HepG2 (cell line): Measurements from ENCODE around the gene C11orf54. TPM values are rescaled to one million over a fixed set of nuclear protein-coding genes. Genes with fewer than 3 reads are reported as not detected.

Source experiments
- ATM ChIP-seq: fragments of 450-650 bp; IDR thresholded peaks from 2 replicates; pipeline ENCODE4 v1.7.1; 2017; ENCODE audit warnings: mild to moderate bottlenecking, borderline replicate concordance
- CHD2 ChIP-seq: IDR thresholded peaks from 2 replicates; pipeline ENCODE4 v1.6.1; 2011; ENCODE audit warnings: low read depth, low read length, improper control_type of control experiment
- GPBP1L1 ChIP-seq: sonication (generic); formaldehyde crosslinking; IDR thresholded peaks from 2 replicates; pipeline ENCODE4 v1.5.0; 2020; ENCODE audit warnings: mild to moderate bottlenecking, missing genetic modification reagents
- HNF1A ChIP-seq, 2 experiments: sonication (generic) in 1 of 2; formaldehyde crosslinking in 1 of 2; IDR thresholded peaks; 2 replicates each; pipeline versions ENCODE4 v1.4.0 to v1.6.1; 2016 to 2020; ENCODE audit warnings: borderline replicate concordance in 1 of 2, low read depth in 1 of 2, mild to moderate bottlenecking in 1 of 2, missing genetic modification reagents in 1 of 2
- IRF1 ChIP-seq: sonication (generic); formaldehyde crosslinking; IDR thresholded peaks from 2 replicates; pipeline ENCODE4 v1.4.0; 2020; ENCODE audit warnings: low read depth, mild to moderate bottlenecking, missing genetic modification reagents
- JUN ChIP-seq: sonication (generic); formaldehyde crosslinking; IDR thresholded peaks from 2 replicates; pipeline ENCODE4 v1.4.0; 2020; ENCODE audit warnings: mild to moderate bottlenecking, missing genetic modification reagents
- KDM2A ChIP-seq: sonication (generic); formaldehyde crosslinking; IDR thresholded peaks from 2 replicates; pipeline ENCODE4 v1.4.0; 2020; ENCODE audit warnings: low read depth, missing genetic modification reagents, borderline replicate concordance
- KMT2A ChIP-seq: sonication (generic); formaldehyde crosslinking; IDR thresholded peaks from 2 replicates; pipeline ENCODE4 v1.4.0; 2020; ENCODE audit warnings: missing genetic modification reagents
- MLXIP ChIP-seq: sonication (generic); formaldehyde crosslinking; IDR thresholded peaks from 2 replicates; pipeline ENCODE4 v1.9.0; 2021; ENCODE audit warnings: missing genetic modification reagents, borderline replicate concordance
- NFE2 ChIP-seq: sonication (generic); formaldehyde crosslinking; IDR thresholded peaks from 2 replicates; pipeline ENCODE4 v1.4.0; 2020; ENCODE audit warnings: missing genetic modification reagents
- NONO ChIP-seq, 2 experiments: fragments of 450-650 bp in 1 of 2; sonication (generic) in 1 of 2; formaldehyde crosslinking in 1 of 2; IDR thresholded peaks in 1 of 2; conservative IDR thresholded peaks in 1 of 2; 2 replicates each; pipeline versions ENCODE4 v1.6.1 to v1.8.0; 2017 to 2022; ENCODE audit warnings: mild to moderate bottlenecking in 1 of 2, missing genetic modification reagents in 1 of 2, moderate library complexity in 1 of 2
- ZFP41 ChIP-seq: sonication (generic); formaldehyde crosslinking; IDR thresholded peaks from 2 replicates; pipeline ENCODE4 v1.4.0; 2020; ENCODE audit warnings: mild to moderate bottlenecking, missing genetic modification reagents, borderline replicate concordance
- ZNF20 ChIP-seq: sonication (generic); formaldehyde crosslinking; IDR thresholded peaks from 2 replicates; pipeline ENCODE4 v1.4.0; 2020; ENCODE audit warnings: mild to moderate bottlenecking, moderate library complexity, missing genetic modification reagents
- ZNF337 ChIP-seq: sonication (generic); formaldehyde crosslinking; IDR thresholded peaks from 2 replicates; pipeline ENCODE4 v1.5.1; 2020; ENCODE audit warnings: missing genetic modification reagents, low read depth, mild to moderate bottlenecking, borderline replicate concordance
- ZNF570 ChIP-seq: sonication (generic); formaldehyde crosslinking; IDR thresholded peaks from 2 replicates; pipeline ENCODE4 v1.4.0; 2020; ENCODE audit warnings: mild to moderate bottlenecking, missing genetic modification reagents, borderline replicate concordance
- polyA plus RNA-seq, 8 experiments: library from polyadenylated mRNA; depleted of rRNA in 3 of 8; stranded (reverse) in 7 of 8; unstranded in 1 of 8; fragments of >200 nt; fragmentation: Illumina TruSeq in 4 of 8; extraction: Trizol in 4 of 8; gene quantifications; 2 replicates each; pipeline versions ENCODE4 v1.2.1 to v1.2.3, GENCODE V29; 2011 to 2016; ENCODE audit warnings: low read depth in 4 of 8, missing spikeins in 1 of 8, mixed read lengths in 1 of 8; ENCODE audit not compliant: insufficient read depth in 1 of 8
- total RNA-seq, 5 experiments: library from RNA; depleted of rRNA; stranded (reverse); fragments of >200 nt; fragmentation: Illumina TruSeq; extraction: Trizol; gene quantifications; 2 replicates each; pipeline ENCODE4 v1.2.3, GENCODE V29; 2016; ENCODE audit warnings: low read depth in 1 of 5
- TF ChIP-seq, protein P1 (sequence below): sonication (generic); formaldehyde crosslinking; IDR thresholded peaks from 2 replicates; pipeline ENCODE4 v1.5.1; 2020; ENCODE audit warnings: missing genetic modification reagents, mild to moderate bottlenecking, borderline replicate concordance

Gene C11orf54
- total and polyA plus RNA-seq, 2 of the 13 experiments (the other 11 are each of a cell fraction or from before 2014, with no cell fraction given), result 42.7 to 50.1 TPM

GRCh38 chr11:93784145-93784934, 42.9 kb downstream of the C11orf54 start, which contains the start of gene MED17 (continued):
- TF ChIP-seq ZNF570, result no peak
- TF ChIP-seq JUN (CRISPR knock-in tag), result no peak
- TF ChIP-seq IRF1 (CRISPR knock-in tag), result 0 out of 2 replicates have a peak, but pooled peaks have one; percentile 36
- no peak for TF ChIP-seq NFE2 (CRISPR knock-in tag)
- TF ChIP-seq ZNF20 (CRISPR knock-in tag), result no peak
- no peak for TF ChIP-seq ZNF337 (CRISPR knock-in tag)
- TF ChIP-seq, protein P1, sequence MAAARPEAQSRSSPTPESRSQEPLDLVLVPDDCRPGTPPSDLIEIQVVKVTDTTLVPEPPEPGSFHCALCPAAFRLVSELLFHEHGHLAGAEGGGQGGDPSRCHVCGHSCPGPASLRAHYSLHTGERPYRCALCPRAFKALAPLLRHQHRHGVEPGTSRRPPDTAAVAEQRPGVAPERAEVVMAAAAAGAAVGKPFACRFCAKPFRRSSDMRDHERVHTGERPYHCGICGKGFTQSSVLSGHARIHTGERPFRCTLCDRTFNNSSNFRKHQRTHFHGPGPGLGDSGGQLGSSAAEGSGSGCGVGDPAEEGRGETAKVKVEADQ, result no peak; the same call in 1 of the 2 replicates
- TF ChIP-seq KDM2A (CRISPR knock-in tag), result no peak; the same call in 1 of the 2 replicates
- TF ChIP-seq KMT2A (CRISPR knock-in tag), result peak; percentile 54
- TF ChIP-seq ATM, result no peak
- no peak for TF ChIP-seq GPBP1L1 (CRISPR knock-in tag)
- TF ChIP-seq MLXIP (CRISPR knock-in tag), result 0 out of 2 replicates have a peak, but pooled peaks have one; percentile 65
- no peak for TF ChIP-seq HNF1A (IDR thresholded peaks at IDR 0.05; ENCODE audit: low read depth)
- no peak; the same call in 1 of the 2 replicates for TF ChIP-seq HNF1A (CRISPR knock-in tag; IDR thresholded peaks at IDR 0.05; ENCODE audit: borderline replicate concordance)
- no peak for TF ChIP-seq NONO (IDR thresholded peaks at IDR 0.05)
- peak; percentile 83 for TF ChIP-seq NONO (CRISPR knock-in tag; conservative IDR thresholded peaks at IDR 0.05)
- peak; percentile 80 for TF ChIP-seq CHD2
- peak; percentile 65; the same call in 1 of the 2 replicates for TF ChIP-seq ZFP41 (CRISPR knock-in tag)
